GM23248 (cell line): Measurements from ENCODE around the gene ZC3H4. TPM values are rescaled to one million over a fixed set of nuclear protein-coding genes. Genes with fewer than 3 reads are reported as not detected.

Experiments
- DNase-seq: peaks from one replicate; pipeline ENCODE4 v3.0.0-alpha.2; 2015
- H2AFZ ChIP-seq: fragments of 200-600 bp; sonication (generic); 2 replicates; pipeline ENCODE4 v1.6.1; 2016; ENCODE audit warnings: antibody characterized with exemption
- H3F3A ChIP-seq: fragments of 200-600 bp; sonication (generic); 2 replicates; pipeline ENCODE4 v1.6.1; 2016; ENCODE audit warnings: mild to moderate bottlenecking, antibody characterized with exemption, mixed run types; ENCODE audit not compliant: insufficient read depth
- H3K27ac ChIP-seq: fragments of 200-600 bp; sonication (generic); 2 replicates; pipeline ENCODE4 v1.5.1; 2016; ENCODE audit warnings: mild to moderate bottlenecking
- H3K27me3 ChIP-seq: fragments of 200-600 bp; sonication (generic); replicated peaks from 2 replicates; pipeline ENCODE4 v1.6.1; 2016; ENCODE audit warnings: mild to moderate bottlenecking; ENCODE audit not compliant: insufficient read depth
- H3K36me3 ChIP-seq: fragments of 200-600 bp; sonication (generic); 2 replicates; pipeline ENCODE4 v1.6.1; 2016; ENCODE audit warnings: low read depth, mild to moderate bottlenecking
- H3K4me1 ChIP-seq: fragments of 200-600 bp; sonication (generic); 2 replicates; pipeline ENCODE4 v1.6.1; 2016; ENCODE audit warnings: mild to moderate bottlenecking; ENCODE audit not compliant: insufficient read depth
- H3K4me2 ChIP-seq: fragments of 200-600 bp; sonication (generic); one replicate; pipeline ENCODE4 v1.6.1; 2016; ENCODE audit warnings: mild to moderate bottlenecking; ENCODE audit not compliant: unreplicated experiment
- H3K4me3 ChIP-seq: fragments of 200-600 bp; sonication (generic); 2 replicates; pipeline ENCODE4 v1.5.1; 2016; ENCODE audit warnings: mild to moderate bottlenecking
- H3K79me2 ChIP-seq: fragments of 200-600 bp; sonication (generic); 2 replicates; pipeline ENCODE4 v1.6.1; 2016; ENCODE audit warnings: mild to moderate bottlenecking; ENCODE audit not compliant: insufficient read depth
- H3K9ac ChIP-seq: fragments of 200-600 bp; sonication (generic); 2 replicates; pipeline ENCODE4 v1.6.1; 2016; ENCODE audit warnings: mild to moderate bottlenecking
- H3K9me2 ChIP-seq: fragments of 200-600 bp; sonication (generic); 2 replicates; pipeline ENCODE4 v1.6.1; 2016; ENCODE audit warnings: mixed run types, mild to moderate bottlenecking, moderate library complexity; ENCODE audit not compliant: insufficient read depth
- H3K9me3 ChIP-seq: fragments of 200-600 bp; sonication (generic); one replicate; pipeline ENCODE4 v1.6.1; 2017; ENCODE audit warnings: low read depth
- H4K20me1 ChIP-seq: fragments of 200-600 bp; sonication (generic); 2 replicates; pipeline ENCODE4 v1.6.0; 2016; ENCODE audit not compliant: insufficient read depth
- EZH2 ChIP-seq: fragments of 200-600 bp; sonication (generic); IDR thresholded peaks from 2 replicates; pipeline ENCODE4 v1.6.1; 2018; ENCODE audit warnings: antibody characterized with exemption, mild to moderate bottlenecking; ENCODE audit not compliant: insufficient read depth, poor library complexity, severe bottlenecking
- EZH2phosphoT487 ChIP-seq: fragments of 200-600 bp; sonication (generic); IDR thresholded peaks from 2 replicates; pipeline ENCODE4 v1.6.1; 2018; ENCODE audit warnings: antibody characterized with exemption, moderate library complexity, mild to moderate bottlenecking, low read depth; ENCODE audit not compliant: insufficient read depth
- WGBS, 2 experiments: methylation state at CpG; one replicate each; pipeline ENCODE4 v1.1.6; 2015 to 2017; ENCODE audit warnings: low lambda C conversion rate in 2 of 2, low coverage in 1 of 2; ENCODE audit errors: missing lambda C conversion rate in 2 of 2; 5-methylcytosine and 5-hydroxymethylcytosine counted together
- in situ Hi-C: fragments of 300-500 bp; cut with MboI; formaldehyde crosslinking; loops from 2 replicates; pipeline ENCODE4 v1.15.0; 2020
- polyA plus RNA-seq: library from polyadenylated mRNA; unstranded; fragments of >200 nt; fragmentation: Nextera tagmentation; extraction: Ambion mirVana; gene quantifications from 2 replicates; pipeline ENCODE4 v1.2.1, GENCODE V29; 2016
- total RNA-seq: library from RNA; depleted of rRNA; stranded (reverse); fragments of >200 nt; shearing (Covaris generic); gene quantifications from 2 replicates; pipeline ENCODE4 v1.2.3, GENCODE V29; 2014

ZC3H4 gene
- total and polyA plus RNA-seq, 2 experiments from 2014 or later: 6.0 to 9.9 TPM

DNA sequence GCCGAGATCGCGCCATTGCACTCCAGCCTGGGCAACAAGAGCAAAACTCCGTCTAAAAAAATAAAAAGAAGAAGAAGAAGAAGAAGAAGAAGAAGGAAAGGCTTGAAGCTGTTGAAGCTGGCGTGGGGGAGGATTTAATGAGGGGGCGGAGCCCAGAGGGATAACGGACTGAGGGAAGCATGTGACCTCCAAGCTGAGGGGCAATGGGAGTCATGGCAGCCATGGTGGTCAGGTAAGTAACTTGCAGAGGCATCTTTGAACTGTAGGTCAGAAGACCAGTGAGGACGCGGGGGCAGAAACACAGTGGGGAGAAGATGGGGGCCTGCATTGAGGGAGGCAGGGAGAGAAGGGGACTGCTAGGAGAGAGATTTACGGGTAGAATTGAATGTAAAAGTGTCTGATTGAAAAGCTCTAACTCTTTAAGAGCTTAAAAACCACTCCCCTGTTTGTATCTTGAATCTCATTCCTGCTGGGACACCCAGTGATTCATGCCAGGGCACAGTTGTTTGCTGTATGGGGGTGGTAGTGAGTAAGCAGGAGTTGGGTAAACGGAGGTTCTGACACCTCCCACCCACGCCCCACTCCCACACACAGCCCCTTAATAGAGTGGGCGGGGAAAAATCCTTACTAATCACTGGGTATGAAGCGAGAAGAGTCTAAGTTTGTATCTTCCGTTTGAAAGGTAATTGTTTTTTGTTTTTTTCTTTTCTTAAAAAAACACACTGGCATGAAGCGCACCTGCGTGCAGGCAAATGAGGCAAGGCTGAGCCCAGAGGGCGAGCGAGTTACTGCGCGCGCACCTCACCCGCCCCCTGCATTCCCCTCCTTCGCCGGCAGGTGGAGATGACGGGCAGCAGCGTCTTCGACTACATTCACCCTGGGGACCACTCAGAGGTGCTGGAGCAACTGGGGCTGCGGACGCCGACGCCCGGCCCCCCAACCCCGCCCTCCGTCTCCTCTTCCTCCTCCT, 78.2 kb downstream of the ZC3H4 start:
- H4K20me1 ChIP-seq: no peaks in the 10 kb centered on the region
- no peaks in the 10 kb centered on the region for H3K9me2 ChIP-seq
- peak overlapping the region; percentile 89 for H3K4me2 ChIP-seq
- H2AFZ ChIP-seq: peak overlapping the region; percentile 94
- no peaks in the 10 kb centered on the region for H3K79me2 ChIP-seq
- DNase-seq: peak; percentile 92
- no peaks in the 10 kb centered on the region for H3K9me3 ChIP-seq
- H3F3A ChIP-seq: peaks cover 9% of the 10 kb centered on the region
- in situ Hi-C loops: no loop called here
- H3K4me3 ChIP-seq: peak overlapping the region; percentile 71
- H3K4me1 ChIP-seq: peaks cover 13% of the 10 kb centered on the region
- H3K9ac ChIP-seq: peak overlapping the region; percentile 67
- no peak for TF ChIP-seq EZH2phosphoT487
- no peak for TF ChIP-seq EZH2
- peak overlapping the region; percentile 74 for H3K27ac ChIP-seq
- 13 to 15% methylated on average over 31 to 35 of the region's 35 CpGs for WGBS, 2 experiments
- H3K27me3 ChIP-seq: no peaks in the 10 kb centered on the region
- H3K36me3 ChIP-seq: no peaks in the 10 kb centered on the region

DNA sequence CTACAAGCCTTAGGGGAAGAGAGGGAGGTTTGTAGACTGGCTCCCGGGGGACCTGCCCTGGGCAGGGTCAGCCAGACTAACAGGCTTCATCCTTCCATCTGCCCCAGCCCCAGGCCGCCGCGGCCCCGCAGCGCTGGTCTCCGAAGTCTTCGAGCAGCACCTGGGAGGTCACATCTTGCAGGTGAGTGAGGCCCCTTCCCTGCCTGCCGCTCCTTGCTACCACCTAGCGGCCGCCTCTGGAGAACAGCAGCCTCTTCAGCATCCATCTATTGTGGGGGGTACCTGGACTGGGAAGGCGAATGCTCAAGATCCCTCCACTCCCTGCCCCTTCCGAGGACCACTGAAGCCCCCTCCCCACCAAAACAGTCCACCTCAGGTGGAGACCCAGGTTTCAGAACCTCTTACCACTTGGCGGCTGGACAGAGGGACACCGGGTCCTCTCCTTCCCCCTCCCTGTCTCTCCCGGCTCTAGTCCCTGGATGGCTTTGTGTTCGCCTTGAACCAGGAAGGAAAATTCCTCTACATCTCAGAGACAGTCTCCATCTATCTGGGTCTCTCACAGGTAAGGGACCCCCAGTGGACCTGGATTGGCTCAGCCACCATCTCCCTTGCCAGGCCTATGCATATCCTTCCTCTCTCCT, 81.3 kb downstream of the ZC3H4 start:
- Histone ChIP-seq H3K9me3 (no peaks in the 10 kb centered on the region), H3F3A (peaks cover 9% of the 10 kb centered on the region), H4K20me1 (no peaks in the 10 kb centered on the region), H3K9ac (no peak overlapping the region), H3K27ac (no peak overlapping the region), H3K36me3 (no peaks in the 10 kb centered on the region), H2AFZ (no peak overlapping the region), H3K4me1 (peaks cover 13% of the 10 kb centered on the region), H3K4me3 (no peak overlapping the region), H3K9me2 (no peaks in the 10 kb centered on the region), H3K4me2 (no peak overlapping the region), H3K79me2 (no peaks in the 10 kb centered on the region), H3K27me3 (no peaks in the 10 kb centered on the region)
- DNase-seq: peak; percentile 52
- TF ChIP-seq EZH2: no peak
- TF ChIP-seq EZH2phosphoT487: no peak
- in situ Hi-C loops: no loop called here
- 22 to 25% methylated on average over 16 to 17 of the region's 17 CpGs for WGBS, 2 experiments

DNA sequence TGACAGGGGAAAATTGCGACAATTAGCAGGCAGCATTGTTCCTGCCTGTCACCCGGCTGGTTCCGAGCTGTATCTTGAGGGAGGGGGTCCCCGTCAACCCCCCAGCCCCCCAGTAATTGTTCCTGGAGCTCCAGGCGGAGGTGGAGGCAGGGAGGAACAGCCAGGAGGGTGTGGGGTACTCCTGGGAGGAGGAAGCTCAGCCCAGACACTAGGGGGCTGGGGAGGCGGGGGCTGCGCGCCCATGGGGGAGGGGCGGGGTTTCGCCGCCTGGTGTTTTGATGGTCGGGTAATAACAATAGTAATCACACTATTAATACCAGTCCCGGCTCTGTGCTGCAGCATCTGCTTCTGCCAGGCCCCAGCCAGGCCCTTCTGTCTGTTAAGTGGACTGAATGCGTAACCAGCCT, 85.4 kb downstream of the ZC3H4 start:
- Histone ChIP-seq H4K20me1 (no peaks in the 10 kb centered on the region), H3K4me3 (no peak overlapping the region), H3K9ac (no peak overlapping the region), H3K4me1 (no peaks in the 10 kb centered on the region), H3K4me2 (no peak overlapping the region), H2AFZ (no peak overlapping the region), H3K79me2 (no peaks in the 10 kb centered on the region), H3K27me3 (no peaks in the 10 kb centered on the region), H3K9me2 (no peaks in the 10 kb centered on the region), H3K9me3 (no peaks in the 10 kb centered on the region), H3K36me3 (no peaks in the 10 kb centered on the region), H3F3A (no peaks in the 10 kb centered on the region), H3K27ac (no peak overlapping the region)
- no peak for TF ChIP-seq EZH2
- no peak for TF ChIP-seq EZH2phosphoT487
- in situ Hi-C loops: no loop called here
- WGBS, 2 experiments: 39 to 42% methylated on average over 7 to 14 of the region's 14 CpGs
- no peak for DNase-seq

DNA sequence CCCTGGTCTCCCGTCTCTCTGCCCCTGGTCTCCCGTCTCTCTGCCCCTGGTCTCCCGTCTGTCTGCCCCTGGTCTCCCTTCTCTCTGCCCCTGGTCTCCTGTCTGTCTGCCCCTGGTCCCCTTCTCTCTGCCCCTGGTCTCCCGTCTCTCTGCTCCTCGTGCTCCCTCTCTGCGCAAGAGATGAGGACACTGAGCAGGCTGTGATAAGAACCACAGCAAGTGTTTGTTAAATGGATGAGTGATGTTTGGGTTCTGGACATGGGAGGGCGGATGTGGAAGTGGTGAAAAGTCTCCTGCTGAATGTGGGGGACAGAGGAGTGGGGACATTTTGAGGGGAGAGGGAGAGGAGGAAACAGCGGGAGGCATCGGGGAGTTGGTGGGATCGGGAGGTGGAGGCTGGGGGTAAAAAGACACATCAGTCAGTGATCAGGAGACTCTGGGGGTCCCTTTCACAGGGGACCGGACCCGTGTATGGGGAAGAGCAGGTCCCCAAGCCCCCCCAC, 85.9 kb downstream of the ZC3H4 start:
- Histone ChIP-seq H3K79me2 (no peaks in the 10 kb centered on the region), H3K27me3 (no peaks in the 10 kb centered on the region), H3K9ac (no peak overlapping the region), H2AFZ (no peak overlapping the region), H3K27ac (no peak overlapping the region), H3K4me1 (no peaks in the 10 kb centered on the region), H4K20me1 (no peaks in the 10 kb centered on the region), H3K9me3 (no peaks in the 10 kb centered on the region), H3K36me3 (no peaks in the 10 kb centered on the region), H3K9me2 (no peaks in the 10 kb centered on the region), H3F3A (no peaks in the 10 kb centered on the region), H3K4me2 (no peak overlapping the region), H3K4me3 (no peak overlapping the region)
- WGBS, 2 experiments: 69 to 71% methylated on average over 4 to 10 of the region's 12 CpGs
- in situ Hi-C loops: no loop called here
- TF ChIP-seq EZH2phosphoT487: no peak
- TF ChIP-seq EZH2: no peak
- DNase-seq: no peak
